ENCODE measurements around the gene ST6GALNAC5. TPM values are rescaled to one million over a fixed set of nuclear protein-coding genes. Genes with fewer than 3 reads are reported as not detected.
"Not testable (repeated sequence)": the region's sequence is repeated elsewhere in the genome, so short reads cannot be mapped to it uniquely, and the experiment has no call there.

The ST6GALNAC5 gene
- total RNA-seq, 1 donor: 0.27 TPM

DNA sequence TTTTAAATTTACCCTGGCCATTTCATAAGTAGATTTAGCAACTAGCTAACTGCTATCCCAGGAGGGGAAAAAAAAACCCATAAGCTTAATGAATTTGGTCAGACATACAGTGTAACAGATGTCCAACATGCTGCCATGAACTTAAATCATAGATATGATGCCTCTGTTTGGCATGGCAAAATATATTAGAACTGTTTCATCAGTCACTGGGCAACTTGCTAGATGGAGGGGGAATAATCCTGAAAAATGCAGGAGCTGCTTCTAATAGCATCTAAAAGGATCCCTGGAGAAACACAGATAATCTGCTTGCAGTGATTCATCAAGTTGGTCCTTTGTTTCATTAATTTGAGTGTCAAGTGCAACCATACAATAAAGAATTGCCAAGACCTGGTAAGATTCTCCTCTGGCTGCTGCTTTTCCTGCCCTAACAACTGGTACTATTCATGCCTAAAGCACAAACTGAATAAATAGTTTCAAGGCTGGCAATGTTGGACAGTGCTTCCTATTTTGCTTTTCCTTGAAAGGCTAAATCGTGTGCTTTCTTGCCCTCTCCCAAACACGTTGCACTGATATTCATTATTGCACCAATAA, 1.5 kb upstream of the ST6GALNAC5 start:
- DNase-seq (ENCODE audit: low read depth in 2 of 3, low spot score in 2 of 3): no peak

DNA sequence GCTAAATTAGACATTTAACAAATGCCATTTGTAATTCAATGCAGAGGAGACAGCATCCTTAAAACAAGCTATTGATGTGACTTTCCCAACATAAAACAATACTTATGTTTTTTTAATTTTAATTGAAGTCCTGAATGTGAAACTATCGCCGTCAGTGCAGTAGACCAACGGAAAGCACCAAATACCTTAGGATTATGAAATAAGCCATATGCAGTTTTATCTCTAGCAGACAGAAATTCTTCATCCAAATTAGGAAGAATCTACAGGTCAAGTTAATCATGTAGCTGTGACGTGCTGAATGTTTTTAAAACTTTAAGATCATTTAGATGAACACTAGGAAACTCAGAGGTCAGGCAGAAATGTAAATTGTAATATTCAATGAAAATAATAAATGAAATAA, 714 bp upstream of the ST6GALNAC5 start:
- no peak for DNase-seq (ENCODE audit: low read depth in 2 of 3, low spot score in 2 of 3)

DNA sequence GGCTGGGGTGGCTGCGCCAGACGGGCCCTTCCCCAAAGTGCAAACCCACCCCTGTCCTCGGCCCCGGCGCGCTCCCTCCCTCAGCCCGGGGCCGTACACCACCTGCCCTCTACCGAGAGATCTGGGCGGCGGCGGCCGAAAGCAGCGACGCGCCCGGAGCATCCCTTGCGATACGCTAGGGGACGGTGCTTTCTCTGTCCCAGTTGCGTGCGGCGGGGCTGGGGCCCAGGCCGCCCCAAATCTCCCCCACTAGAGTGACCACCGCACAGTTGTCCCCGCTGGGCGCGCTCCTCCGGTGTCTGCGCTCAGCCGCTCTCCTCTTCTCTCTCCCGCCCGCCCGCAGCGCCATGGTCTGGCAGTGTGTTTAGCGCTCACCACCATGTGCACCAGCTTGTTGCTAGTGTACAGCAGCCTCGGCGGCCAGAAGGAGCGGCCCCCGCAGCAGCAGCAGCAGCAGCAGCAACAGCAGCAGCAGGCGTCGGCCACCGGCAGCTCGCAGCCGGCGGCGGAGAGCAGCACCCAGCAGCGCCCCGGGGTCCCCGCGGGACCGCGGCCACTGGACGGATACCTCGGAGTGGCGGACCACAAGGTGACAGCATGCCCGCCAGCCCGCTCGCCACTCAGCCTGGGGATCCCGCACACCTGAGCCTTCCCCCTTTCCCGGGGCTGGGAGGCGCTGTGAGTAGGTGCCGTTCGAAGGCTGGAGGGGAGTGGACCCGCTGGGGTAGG, 1.0 kb downstream of the ST6GALNAC5 start:
- peak in 2 of 3 donors; percentile 31 to 46 for DNase-seq (ENCODE audit: low read depth in 2 of 3, low spot score in 2 of 3)

DNA sequence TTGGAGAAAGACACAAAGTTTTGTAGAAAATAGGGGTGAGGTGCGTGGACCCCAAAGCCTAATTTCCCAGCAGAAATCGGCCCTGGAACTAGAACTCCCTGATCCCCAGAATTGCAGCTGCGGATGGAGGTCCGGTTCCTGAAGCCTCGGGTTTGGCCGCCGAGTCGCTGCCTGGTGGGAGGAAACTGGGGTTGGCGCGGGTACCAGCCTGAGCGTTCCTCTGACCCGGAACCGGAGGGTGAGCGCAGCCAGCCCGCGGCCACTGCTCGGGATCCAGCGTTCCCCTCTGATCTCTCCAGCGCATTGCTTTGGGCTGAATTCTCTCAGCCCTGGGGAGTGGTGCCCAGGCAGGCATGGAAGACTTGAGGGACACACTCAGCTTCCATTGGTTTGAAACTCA, 1.6 kb downstream of the ST6GALNAC5 start:
- DNase-seq (ENCODE audit: low read depth in 2 of 3, low spot score in 2 of 3): peak in 2 of 3 donors; percentile 3 to 4

DNA sequence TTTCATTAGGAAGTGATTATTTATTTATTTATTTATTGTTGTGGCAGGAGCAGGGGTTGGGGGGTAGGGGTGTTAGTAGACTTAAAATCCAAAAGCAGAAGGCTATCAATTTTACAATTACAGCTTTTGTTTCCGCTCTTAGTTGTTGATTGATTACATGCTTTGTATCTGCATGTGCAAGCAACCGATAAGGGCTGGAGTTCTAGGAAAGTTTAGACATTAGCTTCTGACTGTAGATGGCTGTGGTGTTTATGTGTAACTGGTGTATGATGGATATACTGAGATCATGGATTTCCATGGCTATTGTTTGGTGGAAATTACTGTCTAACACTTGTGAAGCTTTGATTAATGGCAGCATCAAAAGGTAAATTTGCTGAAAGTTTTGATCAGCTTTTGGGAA, 2.8 kb downstream of the ST6GALNAC5 start:
- peak in 2 of 3 donors; percentile 3 to 56 for DNase-seq (ENCODE audit: low read depth in 2 of 3, low spot score in 2 of 3)

DNA sequence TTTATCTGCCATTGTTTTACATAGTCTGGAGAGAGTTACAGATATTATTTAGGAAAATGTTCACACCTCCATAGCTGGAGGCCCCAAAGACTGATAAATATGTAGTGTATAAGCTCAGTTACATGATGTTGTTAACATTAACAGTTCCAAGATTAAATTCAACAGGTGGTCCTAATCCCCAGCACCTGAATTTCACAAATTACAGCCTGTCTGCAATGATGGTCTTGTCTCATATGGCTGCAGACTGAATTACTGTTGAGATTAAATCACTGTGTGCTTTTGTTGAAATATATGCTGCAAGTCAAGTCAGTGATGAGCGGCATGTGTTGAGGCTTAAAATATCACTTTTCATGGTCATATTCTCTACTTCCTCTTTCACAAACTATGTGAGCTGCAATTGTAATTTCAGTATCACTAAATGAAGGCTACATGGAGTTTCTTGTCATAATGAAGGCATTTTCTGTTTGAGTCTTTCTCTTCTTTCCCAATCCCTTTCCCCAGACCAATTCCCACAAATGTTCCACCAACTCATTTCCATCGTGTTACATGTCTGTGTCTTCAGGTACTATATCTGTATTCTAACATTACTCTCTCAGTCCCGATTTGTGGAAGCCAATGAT, 4.2 kb downstream of the ST6GALNAC5 start:
- peak in 1 of 3 donors; percentile 37 for DNase-seq (ENCODE audit: low read depth in 2 of 3, low spot score in 2 of 3)

DNA sequence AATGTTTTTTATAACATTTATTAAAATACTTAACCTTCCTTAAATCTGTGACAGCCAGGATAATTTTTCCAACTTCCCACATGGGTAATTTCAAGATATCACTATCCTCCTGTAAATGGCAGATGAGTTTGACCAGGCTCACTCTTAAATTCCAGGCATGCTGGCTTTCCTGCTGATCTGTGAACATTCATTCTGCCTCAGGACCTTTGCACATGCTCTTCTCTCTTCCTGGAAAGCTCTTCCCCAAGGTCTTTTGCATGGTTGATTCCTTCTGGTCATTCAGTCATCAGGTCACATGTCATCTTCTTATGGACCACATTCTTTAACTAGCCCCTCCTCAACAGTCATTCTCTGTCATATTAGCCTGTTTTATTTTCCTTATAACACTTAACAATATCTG, 5.7 kb downstream of the ST6GALNAC5 start:
- no peak for DNase-seq (ENCODE audit: low read depth in 2 of 3, low spot score in 2 of 3)

DNA sequence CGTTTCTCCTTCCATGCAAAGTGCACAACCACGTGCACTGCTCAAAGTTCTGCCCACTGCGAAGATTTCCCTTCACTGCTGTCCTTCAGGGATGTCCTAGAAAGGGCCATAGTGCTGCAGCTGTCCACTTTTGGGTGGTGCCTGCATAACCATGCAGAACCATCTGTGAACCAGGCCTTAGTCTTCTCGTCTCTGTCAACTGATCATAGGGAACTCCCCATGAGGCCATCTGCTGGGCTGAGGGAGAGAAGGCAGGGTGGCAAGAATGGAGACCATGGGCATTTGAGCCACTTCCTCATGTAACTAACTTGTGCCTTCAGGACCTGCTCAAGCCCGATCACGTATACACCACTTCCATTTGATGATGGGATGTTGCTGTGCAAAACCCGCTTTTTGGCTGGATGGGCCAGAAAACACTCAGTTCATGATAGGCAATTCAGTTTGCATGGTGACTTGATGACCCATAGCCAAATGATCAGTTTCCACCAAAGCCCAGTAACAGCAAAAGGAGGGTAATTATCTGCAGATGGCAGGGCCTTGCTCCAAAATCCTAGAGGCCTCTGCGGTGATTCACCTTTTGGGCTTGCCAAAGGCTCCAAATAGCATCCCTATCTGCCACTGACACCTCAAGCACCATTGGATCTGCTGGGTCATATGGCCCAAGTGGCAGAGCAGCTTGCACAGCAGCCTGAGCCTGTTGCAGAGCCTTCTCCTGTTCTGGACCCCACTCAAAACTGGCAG, 9.5 kb downstream of the ST6GALNAC5 start:
- DNase-seq (ENCODE audit: low read depth in 2 of 3, low spot score in 2 of 3): no peak

DNA sequence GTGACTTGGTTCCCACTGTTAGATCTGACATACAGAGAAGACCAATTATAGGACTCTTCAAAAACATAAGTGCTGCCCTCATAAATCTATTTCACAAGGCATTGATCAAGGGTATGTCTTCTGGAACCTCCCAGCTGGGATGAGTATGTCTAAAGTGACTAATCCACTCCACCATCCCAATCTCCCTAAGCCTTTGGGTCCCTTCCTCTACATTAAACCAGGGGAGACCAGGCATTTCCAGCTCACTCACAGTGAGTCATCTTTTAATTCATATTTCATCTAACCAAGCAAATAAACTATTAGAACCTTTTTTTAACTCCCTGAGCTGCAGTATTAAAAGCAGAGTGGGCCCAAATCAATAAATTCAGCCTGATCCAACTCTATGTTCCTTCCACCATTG, 11.7 kb downstream of the ST6GALNAC5 start:
- not testable (repeated sequence) for DNase-seq (ENCODE audit: low read depth in 2 of 3, low spot score in 2 of 3)

DNA sequence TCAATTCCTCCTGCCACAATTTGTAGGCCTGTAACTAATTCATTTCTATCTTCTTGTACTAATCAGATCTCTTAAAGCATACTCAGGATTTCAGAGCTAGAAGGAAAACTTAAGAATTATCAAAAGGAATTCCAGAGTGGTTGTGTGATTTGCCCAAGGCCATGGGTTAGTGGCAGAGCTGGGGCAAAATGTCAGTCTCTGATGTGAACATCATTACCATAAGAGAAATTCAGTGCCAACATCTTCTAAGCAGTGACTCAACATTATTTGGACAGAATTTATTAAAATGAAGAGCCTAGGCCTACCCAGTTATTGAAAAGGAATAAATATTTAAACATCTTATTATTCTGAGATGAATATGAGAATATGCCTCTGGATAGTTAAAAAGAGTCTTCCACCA, 14.5 kb downstream of the ST6GALNAC5 start:
- no peak for DNase-seq (ENCODE audit: low read depth in 2 of 3, low spot score in 2 of 3)

DNA sequence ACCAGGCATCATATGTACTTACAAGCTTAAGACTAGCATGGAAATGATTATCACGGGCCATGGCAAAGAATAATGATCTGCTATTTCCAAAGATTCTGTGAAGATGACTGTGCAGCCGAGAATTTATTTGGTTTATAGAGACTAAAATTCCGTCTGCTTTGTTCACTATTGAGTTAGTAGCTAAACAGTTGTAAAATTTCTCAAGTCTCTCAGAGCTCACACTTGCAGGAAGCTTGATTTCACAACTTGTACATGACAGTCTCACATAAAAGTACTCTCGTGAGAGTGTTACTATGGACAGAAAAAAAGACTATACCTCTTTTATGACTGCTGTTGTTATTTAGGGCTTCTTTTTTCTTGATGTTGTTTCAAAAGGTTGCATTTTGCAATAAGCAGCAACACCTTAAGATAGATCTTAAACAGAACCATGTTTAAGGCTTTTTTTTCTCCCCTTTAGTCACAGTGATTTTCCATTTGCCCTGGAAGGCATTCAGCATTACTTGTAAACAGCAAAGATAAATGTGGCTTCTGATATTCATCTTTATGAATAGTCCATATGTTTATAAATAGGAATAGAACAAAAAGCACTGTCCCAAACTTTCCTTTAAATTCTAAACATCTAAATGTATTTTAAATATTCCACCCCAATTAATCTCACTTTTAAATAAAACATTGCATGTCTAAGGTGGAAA, 24.8 kb downstream of the ST6GALNAC5 start:
- no peak for DNase-seq (ENCODE audit: low read depth in 2 of 3, low spot score in 2 of 3)

DNA sequence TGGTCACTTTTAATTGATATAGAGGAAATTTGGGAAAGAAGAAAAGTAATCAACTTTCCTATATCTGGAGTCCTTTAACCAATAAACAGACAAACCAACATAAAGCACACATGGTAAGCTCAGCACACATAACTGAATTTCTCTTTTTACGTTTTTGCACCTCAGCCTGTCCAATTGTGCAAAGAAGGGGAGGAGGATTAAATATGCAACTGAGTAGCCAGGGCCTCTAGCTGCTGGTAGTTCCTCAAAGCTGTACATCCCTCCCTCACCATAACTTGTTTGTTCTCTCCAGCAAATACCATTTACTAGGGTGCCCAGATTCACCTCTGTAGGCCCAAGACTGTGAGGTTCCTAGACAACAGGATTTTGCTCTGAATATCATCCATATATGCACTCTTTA, 25.4 kb downstream of the ST6GALNAC5 start:
- no peak for DNase-seq (ENCODE audit: low read depth in 2 of 3, low spot score in 2 of 3)

DNA sequence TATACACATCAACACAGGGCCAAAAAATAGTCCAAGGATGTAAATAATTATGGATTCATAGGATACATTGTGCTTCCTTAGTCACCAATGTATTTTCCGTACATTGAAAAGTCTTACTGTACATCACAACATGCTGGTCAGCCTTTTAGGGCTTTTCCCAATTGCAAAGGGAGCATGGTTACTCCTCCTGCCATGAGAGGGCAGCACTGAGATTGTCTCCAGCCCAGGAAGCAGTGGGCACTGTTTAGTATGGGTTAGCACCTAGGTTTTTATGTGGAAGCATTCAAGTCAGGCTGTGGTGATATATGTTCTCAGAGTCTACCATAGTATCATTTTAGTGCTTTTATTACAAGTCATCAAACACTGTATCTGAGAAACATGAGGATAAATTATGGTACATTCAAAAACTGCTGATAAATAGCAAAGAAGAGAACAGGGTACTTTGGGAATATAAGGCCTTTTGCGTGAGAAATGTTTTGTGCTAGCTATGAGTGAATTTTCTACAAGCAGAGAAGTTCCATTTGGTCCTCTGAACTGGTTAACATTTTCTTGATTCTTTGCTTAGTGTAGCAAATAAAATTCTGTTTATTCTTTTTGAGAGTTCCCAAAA, 34.0 kb downstream of the ST6GALNAC5 start:
- peak in 2 of 3 donors; percentile 45 to 64 for DNase-seq (ENCODE audit: low read depth in 2 of 3, low spot score in 2 of 3)

DNA sequence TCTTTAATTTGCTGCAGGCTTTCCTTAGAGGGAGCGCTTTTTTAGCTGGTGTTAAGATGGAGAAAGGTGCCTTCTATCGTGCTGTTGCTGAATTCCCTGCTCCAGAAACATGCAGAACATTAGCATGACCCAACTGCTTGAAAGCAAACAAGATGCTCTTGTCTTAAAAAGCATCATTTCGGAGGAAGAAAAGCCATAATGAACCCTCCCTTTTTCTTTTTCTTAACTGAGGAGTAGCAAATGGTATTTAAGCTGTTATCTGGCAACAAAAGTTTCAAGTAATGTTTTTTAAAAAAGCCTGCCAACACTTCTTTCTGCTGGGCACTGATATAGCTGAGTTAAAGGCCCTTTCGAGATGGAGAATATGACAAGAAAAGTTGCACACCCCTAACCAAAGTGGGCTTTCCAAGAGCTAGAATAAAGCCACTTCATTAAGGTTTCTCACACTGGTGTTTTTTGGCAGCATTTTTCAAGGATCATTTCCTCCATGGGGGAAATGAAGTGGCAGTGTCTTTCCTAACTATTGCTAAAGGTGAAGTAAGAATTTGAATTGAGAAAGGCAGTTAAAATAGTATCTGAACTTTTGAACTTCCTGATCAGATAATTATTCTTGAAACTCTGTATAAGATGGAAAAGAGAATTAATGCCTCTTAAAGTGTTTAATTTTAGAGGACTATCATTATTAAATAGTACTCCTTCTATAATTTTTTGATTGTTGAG, 38.8 kb downstream of the ST6GALNAC5 start:
- no peak for DNase-seq (ENCODE audit: low read depth in 2 of 3, low spot score in 2 of 3)

DNA sequence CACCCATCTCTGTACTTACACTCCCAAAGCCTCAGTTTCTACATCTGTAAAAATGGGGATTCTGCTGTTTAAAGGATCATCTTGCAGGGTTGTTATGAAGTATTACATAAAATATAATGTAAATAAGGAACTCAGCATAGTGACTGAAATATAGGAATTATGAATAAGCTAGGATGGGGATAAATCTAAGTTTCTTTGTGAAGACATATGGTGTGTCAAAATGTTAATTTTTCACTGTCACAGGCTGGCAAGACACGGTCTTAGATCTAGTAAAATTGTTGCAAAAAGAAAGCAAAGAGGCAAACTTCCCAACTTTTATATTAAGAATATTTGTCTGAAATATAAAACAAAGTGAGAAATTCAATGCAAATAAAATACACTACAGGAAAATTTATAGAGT, 42.0 kb downstream of the ST6GALNAC5 start:
- no peak for DNase-seq (ENCODE audit: low read depth in 2 of 3, low spot score in 2 of 3)

DNA sequence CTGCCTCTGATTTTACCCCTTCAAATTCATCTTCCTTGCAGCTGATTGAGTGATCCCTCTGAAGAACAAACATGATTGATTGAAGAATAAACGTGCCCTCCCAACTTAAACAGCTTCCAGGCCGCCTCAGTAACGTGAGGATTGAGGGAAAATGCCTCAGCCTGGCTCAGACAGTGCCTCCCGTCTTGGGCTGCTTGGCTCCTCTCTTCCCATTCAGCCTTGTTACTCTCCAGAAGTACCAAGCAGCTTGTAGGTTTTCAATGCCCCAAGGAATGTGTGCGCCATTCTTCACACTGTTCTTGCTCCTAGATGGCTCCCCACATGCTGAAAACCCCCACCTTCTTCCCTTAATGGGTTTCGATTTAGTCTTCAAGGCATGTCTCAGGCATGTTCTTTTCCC, 51.8 kb downstream of the ST6GALNAC5 start:
- no peak for DNase-seq (ENCODE audit: low read depth in 2 of 3, low spot score in 2 of 3)

DNA sequence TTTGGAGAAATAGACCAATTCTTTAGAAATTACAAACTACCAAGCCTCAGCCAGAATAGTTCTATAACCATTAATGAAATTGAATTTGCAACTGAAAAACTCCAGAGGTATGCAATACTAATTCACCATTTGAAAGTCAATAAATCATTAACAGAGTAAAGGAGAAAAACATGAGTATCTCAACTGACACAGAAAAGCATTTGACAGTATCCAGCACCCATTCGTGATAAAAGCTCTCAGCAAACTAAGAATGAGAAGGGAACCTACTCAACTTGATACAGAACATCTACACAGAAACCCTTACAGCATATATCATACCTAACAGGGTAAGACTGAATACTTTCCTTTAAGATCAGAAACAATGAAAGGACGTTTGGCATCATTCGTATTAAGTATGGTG, 54.3 kb downstream of the ST6GALNAC5 start:
- no peak for DNase-seq (ENCODE audit: low read depth in 2 of 3, low spot score in 2 of 3)

DNA sequence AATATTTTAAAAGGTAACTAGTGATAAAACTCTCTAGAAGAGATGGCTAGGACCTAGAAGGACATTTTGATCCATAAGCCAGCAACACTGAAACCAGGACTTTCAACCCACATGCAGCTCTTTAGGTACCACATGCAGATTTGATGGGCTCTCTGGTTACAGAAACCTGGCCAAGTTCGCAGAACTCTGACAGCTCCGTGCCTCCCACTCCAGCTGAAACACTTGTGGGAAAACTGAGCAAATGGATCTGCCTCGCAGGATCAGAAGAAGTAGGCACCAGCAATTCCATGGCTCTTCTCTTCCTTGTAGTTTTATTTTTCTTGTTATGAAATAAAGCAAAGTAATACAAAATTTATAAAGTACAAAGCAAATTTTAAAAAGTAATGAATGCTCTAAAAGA, 58.5 kb downstream of the ST6GALNAC5 start:
- no peak for DNase-seq (ENCODE audit: low read depth in 2 of 3, low spot score in 2 of 3)

DNA sequence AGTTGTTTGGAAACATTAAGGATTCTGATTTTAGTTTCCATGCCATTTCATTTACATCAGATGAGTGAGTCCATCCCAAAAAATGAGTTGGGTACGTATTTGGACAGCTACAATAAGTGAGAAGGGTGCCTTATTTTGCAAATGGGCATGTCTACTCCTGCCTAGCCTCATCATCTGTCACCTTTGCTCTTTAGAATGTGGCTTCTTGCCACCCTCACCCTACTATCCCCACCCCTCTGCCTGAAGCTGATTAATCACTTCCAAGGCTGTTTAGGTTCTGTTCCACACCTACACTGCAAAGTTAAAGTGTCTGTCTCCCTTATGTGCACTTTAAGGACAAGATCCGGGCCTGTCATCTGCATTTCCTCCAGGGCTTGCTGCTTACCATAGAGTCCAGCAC, 61.2 kb downstream of the ST6GALNAC5 start:
- no peak for DNase-seq (ENCODE audit: low read depth in 2 of 3, low spot score in 2 of 3)

DNA sequence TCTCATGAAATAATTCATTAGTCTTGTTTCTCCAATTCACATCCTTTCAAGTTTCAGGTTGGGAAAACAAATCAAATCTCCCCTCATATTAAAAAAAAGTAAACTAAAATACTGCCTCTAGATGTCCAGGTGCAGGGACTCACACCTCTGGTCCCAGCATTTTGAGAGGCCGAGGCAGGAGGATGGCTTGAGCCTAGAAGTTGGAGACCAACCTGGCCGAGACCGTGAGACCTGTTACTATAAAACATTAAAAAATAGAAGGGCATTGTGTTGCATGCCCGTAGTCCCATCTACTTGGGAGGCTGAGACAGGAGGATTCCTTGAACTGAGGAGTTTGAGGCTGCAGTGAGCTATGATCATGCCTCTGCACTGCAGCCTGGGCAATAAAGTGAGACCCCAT, 61.9 kb downstream of the ST6GALNAC5 start:
- DNase-seq (ENCODE audit: low read depth in 2 of 3, low spot score in 2 of 3): no peak
